Measurements from ENCODE around the gene IL36B. TPM values are rescaled to one million over a fixed set of nuclear protein-coding genes. Genes with fewer than 3 reads are reported as not detected.

The IL36B gene
- total RNA-seq, 1 experiment from 2014 or later, result not detected

DNA sequence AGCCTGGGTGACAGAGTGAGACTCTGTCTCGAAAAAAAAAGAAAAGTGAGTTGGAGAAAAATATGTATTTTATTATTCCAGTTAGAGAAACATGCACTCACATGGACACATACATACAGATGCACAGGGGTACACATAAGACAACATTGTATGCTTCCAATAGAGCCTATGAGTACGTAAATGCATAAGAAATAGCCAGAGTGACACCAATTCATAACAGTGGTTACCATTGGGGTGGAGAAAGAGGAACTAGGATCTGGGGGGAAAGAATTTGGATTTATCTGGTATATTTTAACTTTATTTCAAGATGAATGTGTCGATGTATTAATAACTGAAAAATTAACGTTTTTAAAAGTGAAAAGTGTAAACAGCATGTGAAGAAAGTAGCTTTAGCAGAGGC is 31.4 kb downstream of the IL36B start:
- in situ Hi-C loops (cut with HindIII; ENCODE audit: low sequenced_read_pairs), result no loop called here
- no peak for DNase-seq (ENCODE audit: low spot score)

DNA sequence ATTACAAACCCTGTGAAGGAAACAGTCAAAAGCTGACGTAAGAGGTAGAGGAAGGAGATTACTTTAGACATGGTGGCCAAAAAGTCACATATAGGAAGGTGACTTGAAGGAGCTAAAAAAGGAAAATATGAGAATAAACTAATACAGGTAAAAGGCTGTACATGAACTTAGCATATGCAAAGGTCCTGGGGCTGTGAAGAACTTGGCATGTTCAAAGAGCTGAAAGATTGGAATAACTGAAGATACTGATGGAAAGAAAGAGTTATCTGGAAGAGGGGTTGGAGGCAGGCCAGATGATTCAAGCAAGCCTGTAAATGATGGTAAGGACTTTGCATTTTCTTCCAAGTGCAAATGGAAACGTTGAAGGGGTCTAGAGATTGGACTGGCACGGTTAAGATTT is 34.2 kb downstream of the IL36B start:
- in situ Hi-C loops (cut with HindIII; ENCODE audit: low sequenced_read_pairs), result no loop called here
- DNase-seq (ENCODE audit: low spot score), result no peak

GRCh38 chr2:113015655-113016054 is 37.0 kb downstream of the IL36B start:
- in situ Hi-C loops (cut with HindIII; ENCODE audit: low sequenced_read_pairs), result no loop called here
- DNase-seq (ENCODE audit: low spot score), result no peak

GRCh38 chr2:113015042-113015441 is 37.6 kb downstream of the IL36B start:
- in situ Hi-C loops (cut with HindIII; ENCODE audit: low sequenced_read_pairs), result no loop called here
- no peak for DNase-seq (ENCODE audit: low spot score)

GRCh38 chr2:113014067-113014466 is 38.6 kb downstream of the IL36B start:
- in situ Hi-C loops (cut with HindIII; ENCODE audit: low sequenced_read_pairs), result no loop called here
- no peak for DNase-seq (ENCODE audit: low spot score)

GRCh38 chr2:113013336-113013661 is 39.4 kb downstream of the IL36B start:
- in situ Hi-C loops (cut with HindIII; ENCODE audit: low sequenced_read_pairs), result no loop called here
- DNase-seq (ENCODE audit: low spot score), result no peak

DNA sequence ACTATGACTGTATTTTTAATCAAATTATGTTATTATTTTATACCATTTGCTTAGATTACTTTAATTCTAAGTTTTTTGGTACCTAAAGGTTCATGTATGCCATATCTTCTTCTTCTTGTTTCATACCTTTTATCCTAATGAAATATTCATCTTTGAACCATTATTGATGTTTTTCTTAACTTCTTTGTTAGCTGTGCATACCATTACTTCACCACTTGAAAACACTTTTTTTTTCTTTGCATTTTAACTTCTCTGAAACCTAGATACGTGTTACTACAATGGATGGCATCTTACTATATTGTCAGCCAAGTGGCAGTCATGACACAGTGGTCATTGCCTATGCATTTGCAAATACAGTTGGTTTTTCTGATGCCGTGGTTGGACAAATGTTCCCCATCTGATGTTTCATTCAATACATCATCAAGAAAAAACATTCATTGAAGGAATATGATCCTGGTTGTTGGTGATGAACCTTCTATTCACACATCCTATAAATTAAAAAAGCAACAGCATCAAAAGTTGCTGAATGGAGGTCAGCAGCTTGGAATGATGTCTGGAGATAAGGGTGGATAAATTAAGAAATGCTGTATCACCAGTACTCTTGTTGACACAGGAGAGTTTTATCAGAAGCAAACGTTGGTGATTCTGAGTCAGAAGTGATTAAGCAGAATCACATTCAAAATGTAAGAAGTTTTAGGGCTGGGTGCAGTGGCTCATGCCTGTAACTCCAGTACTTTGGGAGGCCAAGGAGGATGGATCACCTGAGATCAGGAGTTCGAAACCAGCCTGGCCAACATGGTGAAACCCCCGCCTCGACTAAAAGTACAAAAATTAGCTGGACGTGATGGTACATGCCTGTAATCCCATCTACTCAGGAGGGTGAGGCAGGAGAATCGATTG is 40.0 kb downstream of the IL36B start:
- in situ Hi-C loops (cut with HindIII; ENCODE audit: low sequenced_read_pairs), result no loop called here
- no peak for DNase-seq (ENCODE audit: low spot score)

- no peak for DNase-seq (ENCODE audit: low spot score)
- in situ Hi-C loops (cut with HindIII; ENCODE audit: low sequenced_read_pairs), result no loop called here
Observed at GRCh38 chr2:113011108-113011507, 41.6 kb downstream of the IL36B start.

DNA sequence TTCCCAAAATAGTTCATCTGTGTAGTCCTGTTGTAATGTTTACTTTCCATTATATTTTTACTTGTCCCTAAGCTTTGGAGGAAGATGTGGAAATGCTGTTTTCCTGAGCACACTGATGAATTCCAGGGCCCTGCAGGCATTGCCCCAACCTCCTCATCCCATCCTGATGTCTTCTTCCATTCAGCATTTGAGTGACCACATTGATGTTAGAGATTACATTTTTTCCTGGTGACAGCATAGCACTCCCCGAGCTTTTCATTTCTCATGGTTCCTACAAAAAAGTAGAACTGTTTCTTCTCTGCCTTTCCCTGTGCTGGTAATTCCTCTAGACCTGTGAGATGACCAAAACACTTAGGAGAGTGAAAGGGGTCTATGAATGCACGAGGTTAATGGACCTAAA is 42.6 kb downstream of the IL36B start:
- in situ Hi-C loops (cut with HindIII; ENCODE audit: low sequenced_read_pairs), result no loop called here
- no peak for DNase-seq (ENCODE audit: low spot score)

DNA sequence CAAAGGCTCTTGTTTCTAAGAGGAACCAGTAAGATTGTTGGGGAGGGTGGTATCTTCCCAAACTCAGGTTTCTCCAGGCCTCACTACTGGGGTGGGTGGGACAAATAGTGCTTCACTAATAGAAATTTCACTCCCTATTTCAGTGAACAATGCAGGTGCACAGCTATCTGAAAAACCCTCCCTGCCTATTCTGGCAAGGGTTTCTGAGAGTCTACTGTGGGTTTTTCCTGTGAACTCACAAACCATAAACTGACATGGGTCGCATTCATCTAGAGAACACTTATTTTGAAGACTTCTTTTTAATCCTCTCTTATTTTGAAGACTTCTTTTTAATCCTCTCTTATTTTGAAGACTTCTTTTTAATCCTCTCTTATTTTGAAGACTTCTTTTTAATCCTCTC is 43.0 kb downstream of the IL36B start:
- DNase-seq (ENCODE audit: low spot score), result no peak
- in situ Hi-C loops (cut with HindIII; ENCODE audit: low sequenced_read_pairs), result no loop called here

DNA sequence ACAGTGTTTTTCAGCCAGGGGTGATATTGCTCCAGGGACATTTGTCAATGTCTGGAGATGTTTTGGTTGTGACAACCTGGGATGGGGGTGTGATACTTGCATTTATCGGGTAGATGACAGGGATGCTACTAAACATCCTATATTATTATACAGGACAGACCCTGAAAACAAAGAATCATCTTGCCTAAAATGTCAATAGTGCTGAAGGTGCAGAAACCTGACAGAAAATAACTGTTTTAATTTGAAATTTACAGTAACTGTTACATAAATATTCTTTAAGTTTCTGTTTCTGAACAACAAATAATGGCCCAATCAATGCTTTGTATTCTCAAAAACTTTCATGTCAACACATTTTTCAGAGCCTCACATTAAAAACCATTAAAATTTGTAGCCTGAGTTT is 45.4 kb downstream of the IL36B start:
- DNase-seq (ENCODE audit: low spot score), result no peak
- in situ Hi-C loops (cut with HindIII; ENCODE audit: low sequenced_read_pairs), result no loop called here

- DNase-seq (ENCODE audit: low spot score), result no peak
- in situ Hi-C loops (cut with HindIII; ENCODE audit: low sequenced_read_pairs), result no loop called here
Observed at GRCh38 chr2:113005030-113005509, 47.6 kb downstream of the IL36B start, which contains the start of gene IL36A. Gene IL36A (plus strand): TSS chr2:113005459. CDS start chr2:113005872, 413 bp downstream.

- DNase-seq (ENCODE audit: low spot score), result no peak
- in situ Hi-C loops (cut with HindIII; ENCODE audit: low sequenced_read_pairs), result no loop called here
Observed at GRCh38 chr2:113002677-113003076, 50.0 kb downstream of the IL36B start.

DNA sequence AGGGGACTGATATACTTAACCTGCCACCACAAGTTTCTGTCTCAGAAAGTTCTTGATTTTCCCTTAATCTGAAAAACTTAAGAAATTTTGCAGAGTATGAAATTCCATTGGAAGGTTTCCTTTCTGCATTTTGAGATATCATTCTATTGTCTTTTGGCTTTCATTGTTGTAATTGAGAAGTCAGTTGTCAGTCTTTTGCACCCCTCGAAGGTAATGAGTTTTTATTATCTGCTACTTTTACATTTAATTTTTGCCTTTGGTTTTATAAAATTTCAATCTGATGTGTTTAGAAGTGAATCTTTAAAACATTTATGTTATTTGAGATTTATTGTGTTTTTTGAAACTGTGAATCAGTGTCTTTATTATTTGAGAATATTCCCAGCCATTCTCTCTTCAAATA is 52.2 kb downstream of the IL36B start:
- in situ Hi-C loops (cut with HindIII; ENCODE audit: low sequenced_read_pairs), result no loop called here

GRCh38 chr2:112997151-112997550 is 55.5 kb downstream of the IL36B start:
- DNase-seq (ENCODE audit: low spot score), result no peak
- in situ Hi-C loops (cut with HindIII; ENCODE audit: low sequenced_read_pairs), result no loop called here

More for the DNA sequence above, 52.2 kb downstream of the IL36B start:
- no peak for DNase-seq (ENCODE audit: low spot score)

DNA sequence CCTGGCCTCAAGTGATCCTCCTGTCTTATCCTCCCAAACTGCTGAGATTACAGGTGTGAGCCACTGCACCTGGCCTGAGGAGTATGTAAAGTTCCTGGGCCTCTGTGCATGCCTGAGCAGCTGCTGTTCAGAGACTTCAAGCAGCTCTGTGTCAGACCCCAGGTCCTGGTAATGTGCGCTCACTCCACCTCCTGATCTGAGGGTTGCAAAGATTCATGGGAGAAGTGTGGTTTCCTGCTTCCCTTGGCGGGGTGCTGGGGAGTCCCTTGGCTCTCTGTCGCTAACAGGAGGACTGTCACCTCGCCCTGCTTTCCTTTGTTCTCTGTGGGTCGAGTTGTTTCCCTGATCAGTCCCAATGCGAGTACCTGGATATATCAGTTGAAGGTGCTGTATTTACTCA is 56.0 kb downstream of the IL36B start:
- in situ Hi-C loops (cut with HindIII; ENCODE audit: low sequenced_read_pairs), result no loop called here
- DNase-seq (ENCODE audit: low spot score), result no peak

DNA sequence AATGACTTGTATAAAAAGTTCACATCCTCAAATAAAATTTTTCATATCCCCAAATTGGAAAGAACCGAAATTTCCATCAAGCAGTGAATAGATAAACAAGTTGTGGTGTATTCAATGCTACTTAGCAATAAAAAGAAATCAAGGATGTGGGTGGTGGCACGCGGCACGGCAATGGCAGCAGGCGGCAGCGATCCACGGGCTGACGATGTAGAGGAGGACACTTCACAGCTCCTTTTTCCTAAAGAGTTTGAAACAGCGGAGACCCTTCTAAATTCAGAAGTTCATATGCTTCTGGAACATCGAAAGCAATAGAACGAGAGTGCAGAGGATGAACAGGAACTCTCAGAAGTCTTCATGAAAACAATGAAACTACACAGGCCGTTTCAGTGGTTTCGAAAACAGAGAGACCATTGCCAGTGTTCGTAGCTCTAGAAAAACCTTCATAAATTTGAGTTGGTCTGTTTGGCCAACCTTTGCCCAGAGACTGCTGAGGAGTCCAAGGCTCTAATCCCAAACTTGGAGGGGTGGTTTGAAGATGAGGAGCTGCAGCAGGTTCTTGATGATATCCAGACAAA is 57.2 kb downstream of the IL36B start:
- no peak for DNase-seq (ENCODE audit: low spot score)
- in situ Hi-C loops (cut with HindIII; ENCODE audit: low sequenced_read_pairs), result no loop called here

DNA sequence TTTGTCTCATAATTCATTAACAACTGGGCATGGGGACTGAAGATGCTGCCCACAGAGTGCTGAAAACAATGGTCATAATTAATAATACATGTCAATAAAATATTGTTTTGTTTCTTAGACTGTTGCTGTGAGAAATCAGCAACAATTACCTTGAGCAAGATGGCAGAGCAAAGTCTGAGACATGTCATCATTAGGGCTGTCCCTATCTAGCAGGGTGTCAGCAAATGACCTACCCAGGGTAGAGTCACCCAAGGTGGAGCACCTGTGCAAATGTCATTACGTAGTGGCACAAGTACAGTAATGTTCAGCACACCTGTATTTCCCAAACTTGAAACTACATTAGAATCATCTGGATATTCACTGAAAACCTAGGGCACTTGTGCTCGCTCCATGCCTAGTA is 58.0 kb downstream of the IL36B start:
- in situ Hi-C loops (cut with HindIII; ENCODE audit: low sequenced_read_pairs), result no loop called here
- DNase-seq (ENCODE audit: low spot score), result no peak

DNA sequence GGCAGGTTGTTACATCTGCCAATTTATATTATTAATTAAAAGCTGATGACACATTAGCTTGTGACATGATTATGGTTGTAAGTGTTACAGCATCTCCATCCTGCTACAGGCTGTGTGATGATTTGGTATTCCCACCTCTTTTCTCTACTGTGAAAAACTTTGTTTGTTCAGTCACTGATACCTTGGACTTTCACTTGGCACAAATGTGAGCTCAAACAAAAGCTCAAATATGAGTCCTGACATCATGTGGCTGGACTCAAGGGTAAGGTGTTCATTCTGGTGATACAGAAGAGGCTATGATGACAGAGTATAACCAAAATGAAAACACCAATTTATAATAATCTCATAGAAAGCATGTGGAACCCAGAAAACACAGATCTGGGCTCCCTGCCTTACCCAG is 58.8 kb downstream of the IL36B start:
- DNase-seq (ENCODE audit: low spot score), result no peak
- in situ Hi-C loops (cut with HindIII; ENCODE audit: low sequenced_read_pairs), result no loop called here

DNA sequence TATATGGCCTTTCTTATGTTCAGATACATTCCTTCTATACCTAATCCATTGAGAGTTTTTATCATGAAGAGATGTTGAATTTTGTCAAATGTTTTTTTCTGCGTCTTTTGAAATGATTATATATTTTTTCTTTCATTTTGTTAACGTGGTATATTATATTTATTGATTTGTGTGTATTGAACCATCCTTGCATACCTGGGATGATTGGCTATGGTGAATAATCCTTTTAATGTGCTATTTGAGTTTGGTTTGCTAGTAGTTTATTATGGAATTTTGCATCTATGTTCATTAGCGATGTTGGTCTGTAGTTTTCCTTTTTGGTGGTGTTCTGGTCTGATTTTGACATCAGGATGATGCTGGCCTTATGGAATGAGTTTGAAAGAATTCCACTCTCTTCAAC is 63.1 kb downstream of the IL36B start:
- in situ Hi-C loops (cut with HindIII; ENCODE audit: low sequenced_read_pairs), result no loop called here
- DNase-seq (ENCODE audit: low spot score), result no peak

- in situ Hi-C loops (cut with HindIII; ENCODE audit: low sequenced_read_pairs), result no loop called here
- no peak for DNase-seq (ENCODE audit: low spot score)
Observed at GRCh38 chr2:112985090-112985489, 67.6 kb downstream of the IL36B start.

Data from G401 (cell line).